HEK293T (cell line): Measurements from ENCODE around the gene HCN3.

Source experiments
- CTCF ChIA-PET: fragments of 350-600 bp; formaldehyde crosslinking; extraction: SDS; loops from one replicate; lab custom pipeline; 2021; ENCODE audit warnings: antibody characterized with exemption, inconsistent platforms; lab: Yijun Ruan, JAX
- POLR2A ChIA-PET: fragments of 350-600 bp; formaldehyde crosslinking; extraction: SDS; loops from one replicate; lab custom pipeline; 2020; ENCODE audit warnings: antibody characterized with exemption, inconsistent platforms; lab: Yijun Ruan, JAX
- DNase-seq: peaks from one replicate; pipeline ENCODE4 v3.0.0; 2012; ENCODE audit warnings: mixed read lengths; ENCODE audit errors: extremely low spot score
- ARNT ChIP-seq: fragments of 450-650 bp; IDR thresholded peaks from 2 replicates; pipeline ENCODE4 v1.6.1; 2017; ENCODE audit warnings: mild to moderate bottlenecking
- BHLHE40 ChIP-seq: fragments of 450-650 bp; IDR thresholded peaks from 2 replicates; pipeline ENCODE4 v1.6.1; 2016; ENCODE audit warnings: mild to moderate bottlenecking, moderate library complexity, borderline replicate concordance
- CTBP1 ChIP-seq: fragments of 450-650 bp; IDR thresholded peaks from 2 replicates; pipeline ENCODE4 v1.6.1; 2016; ENCODE audit warnings: borderline replicate concordance
- ELF4 ChIP-seq: fragments of 450-650 bp; IDR thresholded peaks from 2 replicates; pipeline ENCODE4 v1.6.1; 2017; ENCODE audit warnings: antibody characterized with exemption
- FOXA1 ChIP-seq: fragments of 450-650 bp; IDR thresholded peaks from 2 replicates; pipeline ENCODE4 v1.6.1; 2016; ENCODE audit warnings: mild to moderate bottlenecking
- FOXK2 ChIP-seq: fragments of 450-650 bp; IDR thresholded peaks from 2 replicates; pipeline ENCODE4 v1.6.1; 2016; ENCODE audit warnings: mild to moderate bottlenecking
- FOXM1 ChIP-seq: fragments of 450-650 bp; IDR thresholded peaks from 2 replicates; pipeline ENCODE4 v1.6.1; 2017; ENCODE audit warnings: mild to moderate bottlenecking, borderline replicate concordance
- HDGF ChIP-seq: fragments of 450-650 bp; IDR thresholded peaks from 2 replicates; pipeline ENCODE4 v1.6.1; 2017; ENCODE audit warnings: antibody characterized with exemption, borderline replicate concordance
- L3MBTL2 ChIP-seq: fragments of 450-650 bp; conservative IDR thresholded peaks from 2 replicates; pipeline ENCODE4 v1.6.1; 2016; ENCODE audit warnings: mild to moderate bottlenecking
- LEF1 ChIP-seq: fragments of 450-650 bp; IDR thresholded peaks from 2 replicates; pipeline ENCODE4 v1.6.1; 2017; ENCODE audit warnings: mild to moderate bottlenecking, borderline replicate concordance
- NFRKB ChIP-seq: fragments of 450-650 bp; IDR thresholded peaks from 2 replicates; pipeline ENCODE4 v1.6.1; 2016; ENCODE audit warnings: mild to moderate bottlenecking, moderate library complexity
- SP1 ChIP-seq: fragments of 450-650 bp; IDR thresholded peaks from 2 replicates; pipeline ENCODE4 v1.6.1; 2017
- SUZ12 ChIP-seq: fragments of 450-650 bp; IDR thresholded peaks from 2 replicates; pipeline ENCODE4 v1.6.1; 2016; ENCODE audit warnings: mild to moderate bottlenecking
- TARDBP ChIP-seq: fragments of 450-650 bp; IDR thresholded peaks from 2 replicates; pipeline ENCODE4 v1.6.1; 2016
- ZNF384 ChIP-seq: fragments of 450-650 bp; IDR thresholded peaks from 2 replicates; pipeline ENCODE4 v1.6.1; 2016
- TF ChIP-seq, protein P1 (sequence below): fragments of 450-650 bp; IDR thresholded peaks from 2 replicates; pipeline ENCODE4 v1.6.1; 2016

HCN3 gene

DNA sequence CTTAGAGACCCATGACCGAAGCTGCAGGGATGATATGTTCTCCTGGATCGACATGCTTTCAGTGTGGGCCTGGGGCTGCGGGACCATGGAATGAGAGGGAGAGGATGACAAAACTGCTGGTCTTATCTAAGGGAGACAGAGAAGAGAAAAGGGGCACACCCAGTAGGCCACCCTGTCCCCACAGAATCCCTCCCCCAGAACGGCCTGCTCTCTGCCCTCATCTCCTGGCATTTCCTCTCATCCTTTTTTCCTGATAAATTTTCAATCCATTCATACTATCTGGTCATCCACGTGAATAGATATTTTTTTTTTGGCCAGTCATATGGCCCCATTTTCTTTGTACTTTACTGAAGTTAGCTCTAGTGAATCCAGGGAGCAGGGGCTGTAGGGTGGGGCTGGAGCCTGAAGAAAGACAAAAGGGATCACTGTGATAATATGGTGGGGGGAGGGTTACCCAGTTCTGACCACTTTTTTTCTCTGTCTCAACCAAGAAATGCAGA, 24.1 kb downstream of the HCN3 start, which contains the start of gene PKLR:
Gene PKLR (minus strand): TSS at position 97 of the 500 bp plus-strand sequence. CDS start 43 bp downstream, at position 54.
- CTCF ChIA-PET: interaction anchor here (0.8 kb wide), 1 partner anchor 792 kb away, joined by 7 read pairs; no protein-coding TSS in a partner anchor
- TF ChIP-seq ARNT: no peak
- no peak for TF ChIP-seq ZNF384
- no peak for TF ChIP-seq TARDBP
- TF ChIP-seq LEF1: no peak
- no peak for DNase-seq
- POLR2A ChIA-PET: interaction anchor here (1.0 kb wide), 1 partner anchor 39 kb away, joined by 3 read pairs; the partner anchor contains the start of gene SCAMP3

DNA sequence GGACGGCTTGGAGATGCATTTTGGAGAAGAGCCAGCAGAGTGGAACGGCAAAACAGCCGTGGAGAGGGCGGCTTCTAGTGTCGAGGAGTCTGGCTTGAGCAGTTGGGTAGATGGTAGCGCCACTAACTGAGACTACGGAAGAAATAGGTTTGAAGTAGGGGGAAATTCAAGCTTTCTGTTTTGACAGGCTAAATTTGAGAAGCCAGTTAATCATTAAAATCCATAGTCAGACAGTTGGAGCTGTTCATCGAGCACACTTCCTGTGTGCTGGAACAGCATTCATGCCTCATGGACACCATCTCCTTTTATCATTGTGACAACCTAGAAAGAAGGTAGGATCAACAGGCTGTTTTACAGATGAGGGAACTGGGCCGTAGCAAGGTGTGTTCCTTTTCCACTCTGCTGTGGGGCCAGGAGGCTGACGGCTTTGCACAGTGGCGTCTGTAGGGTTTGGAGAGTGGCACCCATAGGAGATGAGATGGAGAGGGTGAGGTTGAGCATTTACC, 27.3 kb downstream of the HCN3 start:
- ChIA-PET CTCF (interaction anchor here (1.5 to 4.2 kb wide), 2 partner anchors 28 to 54 kb away, joined by 6 to 29 read pairs; no protein-coding TSS in a partner anchor), POLR2A (no interaction called here)
- no peak for TF ChIP-seq ZNF384
- no peak for TF ChIP-seq SUZ12
- no peak for TF ChIP-seq LEF1
- no peak for TF ChIP-seq BHLHE40
- TF ChIP-seq, protein P1, sequence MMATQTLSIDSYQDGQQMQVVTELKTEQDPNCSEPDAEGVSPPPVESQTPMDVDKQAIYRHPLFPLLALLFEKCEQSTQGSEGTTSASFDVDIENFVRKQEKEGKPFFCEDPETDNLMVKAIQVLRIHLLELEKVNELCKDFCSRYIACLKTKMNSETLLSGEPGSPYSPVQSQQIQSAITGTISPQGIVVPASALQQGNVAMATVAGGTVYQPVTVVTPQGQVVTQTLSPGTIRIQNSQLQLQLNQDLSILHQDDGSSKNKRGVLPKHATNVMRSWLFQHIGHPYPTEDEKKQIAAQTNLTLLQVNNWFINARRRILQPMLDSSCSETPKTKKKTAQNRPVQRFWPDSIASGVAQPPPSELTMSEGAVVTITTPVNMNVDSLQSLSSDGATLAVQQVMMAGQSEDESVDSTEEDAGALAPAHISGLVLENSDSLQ: no peak
- no peak for TF ChIP-seq FOXM1
- no peak for TF ChIP-seq NFRKB
- TF ChIP-seq SP1: no peak
- no peak for TF ChIP-seq ELF4
- TF ChIP-seq ARNT: no peak
- no peak for TF ChIP-seq FOXK2
- no peak for TF ChIP-seq CTBP1
- no peak for TF ChIP-seq TARDBP
- TF ChIP-seq FOXA1: no peak
- no peak for TF ChIP-seq HDGF
- no peak for TF ChIP-seq L3MBTL2
- DNase-seq: no peak

DNA sequence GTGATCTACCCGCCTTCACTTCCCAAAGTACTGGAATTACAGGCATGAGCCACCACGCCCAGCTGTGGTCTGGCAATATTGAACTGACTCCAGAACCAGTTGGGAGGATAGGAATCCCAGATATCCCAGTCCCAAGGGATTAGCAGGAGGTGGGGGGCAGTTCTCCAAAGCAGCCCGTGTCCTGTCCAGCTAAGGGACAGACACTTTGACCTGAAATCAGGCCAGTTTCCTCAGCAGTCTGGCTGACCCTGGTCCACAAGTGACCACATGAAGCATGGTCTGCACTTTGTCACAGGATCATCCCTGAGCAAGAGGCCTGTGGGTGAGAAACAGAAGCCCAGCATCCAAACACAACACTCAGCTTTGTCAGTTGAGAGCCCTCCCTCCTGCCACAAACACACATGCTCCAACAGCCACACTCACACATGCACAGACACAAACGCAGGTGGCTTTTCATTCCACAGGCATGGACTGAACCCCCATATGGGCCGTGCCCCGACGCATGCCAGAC, 28.7 kb downstream of the HCN3 start:
- ChIA-PET CTCF (interaction anchor here (0.8 to 4.2 kb wide), 2 partner anchors 30 to 55 kb away, joined by 3 to 29 read pairs; no protein-coding TSS in a partner anchor), POLR2A (interaction anchor here (0.7 to 1.1 kb wide), 2 partner anchors 23 to 55 kb away, joined by 4 read pairs; no protein-coding TSS in a partner anchor)
- TF ChIP-seq, protein P1: no peak
- TF ChIP-seq BHLHE40 (no peak), FOXA1 (no peak), SP1 (no peak), ELF4 (no peak), FOXM1 (no peak), ZNF384 (no peak), SUZ12 (no peak), HDGF (no peak)
- DNase-seq: no peak

DNA sequence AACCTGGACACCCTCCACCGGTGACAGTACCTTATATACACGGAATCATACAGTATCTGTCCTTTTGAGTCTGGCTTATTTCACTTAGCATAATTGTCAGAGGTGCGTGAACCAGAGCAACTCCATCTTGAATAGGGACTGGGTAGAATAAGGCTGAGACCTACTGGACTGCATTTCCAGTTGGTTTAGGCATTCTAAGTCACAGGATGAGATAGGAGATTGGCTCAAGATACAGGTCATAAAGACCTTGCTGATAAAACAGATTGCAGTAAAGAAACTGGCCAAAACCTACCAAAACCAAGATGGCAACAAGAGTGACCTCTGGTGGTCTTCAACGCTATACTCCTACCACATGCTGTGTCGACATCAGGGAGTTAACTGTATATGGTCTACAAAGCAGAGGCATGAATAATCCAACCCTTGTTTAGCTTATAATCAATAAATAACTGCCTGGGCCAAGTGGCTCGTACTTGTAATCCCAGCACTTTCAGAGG, 30.0 kb downstream of the HCN3 start:
- POLR2A ChIA-PET: interaction anchor here (0.7 to 1.9 kb wide), 9 partner anchors 13 to 63 kb away, joined by 3 to 17 read pairs (median 8); partner anchors contain the start of genes CLK2 and HCN3
- DNase-seq: no peak
- CTCF ChIA-PET: interaction anchor here (0.6 to 4.2 kb wide), 4 partner anchors 28 to 290 kb away, joined by 3 to 29 read pairs (median 5); no protein-coding TSS in a partner anchor
- no peak for TF ChIP-seq FOXA1

DNA sequence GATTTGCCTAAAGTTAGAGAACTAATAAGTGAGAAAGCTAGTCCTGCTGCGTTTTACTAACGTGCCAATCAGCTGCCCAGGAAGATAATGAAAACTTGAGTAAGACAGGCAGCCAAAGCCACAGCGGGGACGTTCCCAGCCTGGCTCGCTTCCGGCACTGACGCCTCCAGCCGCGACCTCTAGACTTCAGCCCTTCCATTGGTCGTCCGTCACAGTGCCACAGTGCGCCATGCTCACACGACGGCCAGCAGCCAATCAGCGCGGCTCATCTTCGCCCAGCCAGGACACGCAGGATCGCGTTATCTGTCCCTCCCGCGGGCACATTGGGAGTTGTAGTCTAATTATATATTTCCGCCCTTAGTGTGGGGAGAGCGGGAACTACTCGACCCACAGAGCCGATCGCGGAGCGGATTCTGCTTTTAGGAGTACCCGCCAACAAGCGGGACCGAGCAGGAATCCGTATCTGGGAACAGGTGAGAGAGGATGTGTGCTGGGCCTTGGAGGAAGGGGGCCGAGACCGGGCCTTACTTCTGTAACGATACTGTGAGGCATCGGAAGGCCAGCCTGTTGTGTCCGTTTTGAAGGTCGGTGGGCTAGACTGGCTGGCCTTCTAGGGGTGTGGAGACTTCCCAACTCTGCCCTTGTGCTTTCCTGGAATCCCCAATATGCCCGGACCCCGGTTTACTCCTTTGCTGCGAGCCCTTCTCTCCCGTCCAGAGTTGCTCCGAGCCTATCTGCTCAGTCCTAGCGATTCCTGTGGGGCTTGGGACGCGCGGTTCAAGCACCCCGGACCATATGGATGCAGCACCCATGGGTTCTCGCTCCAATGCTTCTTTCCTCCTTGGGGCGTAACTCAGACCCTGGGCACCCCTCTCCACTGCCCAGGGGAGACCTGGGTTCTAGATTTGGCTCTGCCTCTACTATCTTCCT, 31.5 kb downstream of the HCN3 start, which contains the start of gene FDPS:
Gene FDPS (plus strand): TSS at position 374 of the 930 bp plus-strand sequence. CDS start 924 bp downstream, outside the sequence.
- CTCF ChIA-PET: interaction anchor here (1.1 to 4.2 kb wide), 3 partner anchors 16 to 136 kb away, joined by 3 to 29 read pairs (median 3); partner anchors contain the start of gene KRTCAP2

More for the DNA sequence above, 31.5 kb downstream of the HCN3 start, which contains the start of gene FDPS:
- POLR2A ChIA-PET: interaction anchor here (0.6 to 1.9 kb wide), 15 partner anchors 8 to 282 kb away, joined by 3 to 17 read pairs (median 5); partner anchors contain the start of genes CLK2, ENTREP3, HCN3 and SCAMP3
- TF ChIP-seq L3MBTL2: peak; percentile 92
- TF ChIP-seq LEF1: no peak
- TF ChIP-seq, protein P1: peak; percentile 97
- TF ChIP-seq ELF4: peak; percentile 53
- TF ChIP-seq TARDBP: peak; percentile 71; the same call in 1 of the 2 replicates
- TF ChIP-seq FOXM1: no peak
- peak; percentile 98 for DNase-seq
